ENCODE measurements around the gene DCXR. TPM values are rescaled to one million over a fixed set of nuclear protein-coding genes. Genes with fewer than 3 reads are reported as not detected.

The DCXR gene
- total RNA-seq, 4 donors from 2014 or later, result 89.1 to 162 (median 135) TPM

GRCh38 chr17:82083533-82084359 is 46.2 kb upstream of the DCXR start:
- WGBS, 2 donors, result 80% methylated on average over 1 of the region's 55 CpGs; no CpG with 5 or more reads in 1 of the 2 donors
- H3K4me1 ChIP-seq, result no peaks in the 10 kb centered on the region
- DNase-seq, result no peak
- no peaks in the 10 kb centered on the region for H3K9me3 ChIP-seq
- H3K4me3 ChIP-seq, result no peak overlapping the region
- intact Hi-C loops (cut with DNase I), result no loop called here
- peaks cover 84 to 100% (median 92%) of the 10 kb centered on the region in 3 donors for H3K36me3 ChIP-seq
- H3K27ac ChIP-seq, result no peak overlapping the region
- TF ChIP-seq POLR2A (IDR thresholded peaks at IDR 0.05) (no peak), CTCF (IDR thresholded peaks at IDR 0.05) (no peak)
- H3K27me3 ChIP-seq, result no peaks in the 10 kb centered on the region

GRCh38 chr17:82083009-82083408 is 45.5 kb upstream of the DCXR start:
- TF ChIP-seq POLR2A (IDR thresholded peaks at IDR 0.05) (no peak), CTCF (IDR thresholded peaks at IDR 0.05) (no peak)
- Histone ChIP-seq H3K4me3 (no peak overlapping the region), H3K36me3 (peaks cover 79 to 100% (median 85%) of the 10 kb centered on the region in 3 donors), H3K4me1 (no peaks in the 10 kb centered on the region), H3K27ac (no peak overlapping the region), H3K27me3 (no peaks in the 10 kb centered on the region), H3K9me3 (no peaks in the 10 kb centered on the region)
- intact Hi-C loops (cut with DNase I), result no loop called here
- DNase-seq, result no peak
- WGBS, 2 donors, result 89% methylated on average over 7 of the region's 24 CpGs; no CpG with 5 or more reads in 1 of the 2 donors

GRCh38 chr17:82082456-82082855 is 45.0 kb upstream of the DCXR start:
- Histone ChIP-seq H3K4me1 (no peaks in the 10 kb centered on the region), H3K36me3 (peaks cover 73 to 100% (median 79%) of the 10 kb centered on the region in 3 donors), H3K27ac (no peak overlapping the region), H3K27me3 (no peaks in the 10 kb centered on the region), H3K4me3 (no peak overlapping the region), H3K9me3 (no peaks in the 10 kb centered on the region)
- WGBS, 2 donors, result 50% methylated on average over 2 of the region's 19 CpGs; no CpG with 5 or more reads in 1 of the 2 donors
- no peak for DNase-seq
- no peak for TF ChIP-seq CTCF (IDR thresholded peaks at IDR 0.05)
- TF ChIP-seq POLR2A (IDR thresholded peaks at IDR 0.05), result no peak
- intact Hi-C loops (cut with DNase I), result no loop called here

GRCh38 chr17:82081966-82082365 is 44.5 kb upstream of the DCXR start:
- Histone ChIP-seq H3K9me3 (no peaks in the 10 kb centered on the region), H3K36me3 (peaks cover 68 to 100% (median 74%) of the 10 kb centered on the region in 3 donors), H3K4me1 (peaks cover 0 to 3% (median 0%) of the 10 kb centered on the region in 3 donors), H3K4me3 (no peak overlapping the region), H3K27me3 (no peaks in the 10 kb centered on the region), H3K27ac (no peak overlapping the region)
- DNase-seq, result no peak
- intact Hi-C loops (cut with DNase I), result no loop called here
- TF ChIP-seq CTCF (IDR thresholded peaks at IDR 0.05), result no peak
- TF ChIP-seq POLR2A (IDR thresholded peaks at IDR 0.05), result no peak
- 71 to 95% methylated on average over 5 to 8 of the region's 22 CpGs for WGBS, 2 donors

- Histone ChIP-seq H3K9me3 (no peaks in the 10 kb centered on the region), H3K36me3 (peaks cover 64 to 95% (median 70%) of the 10 kb centered on the region in 3 donors), H3K4me1 (peaks cover 0 to 3% (median 0%) of the 10 kb centered on the region in 3 donors), H3K27ac (no peak overlapping the region), H3K27me3 (no peaks in the 10 kb centered on the region), H3K4me3 (no peak overlapping the region)
- TF ChIP-seq CTCF (IDR thresholded peaks at IDR 0.05), result no peak
- TF ChIP-seq POLR2A (IDR thresholded peaks at IDR 0.05), result no peak
- WGBS, 2 donors, result no CpG with 5 or more reads among the region's 20 CpGs
- intact Hi-C loops (cut with DNase I), result no loop called here
- DNase-seq, result no peak
Observed at GRCh38 chr17:82081546-82081945, 44.0 kb upstream of the DCXR start.

Measured in esophagus squamous epithelium (tissue), 5 donors.